HG02798 (cell line): ENCODE data around the gene GPRASP3.
"Not testable (repeated sequence)": the region's sequence is repeated elsewhere in the genome, so short reads cannot be mapped to it uniquely, and the experiment has no call there.

Experiments
- ATAC-seq: cut with Tn5 transposase; IDR thresholded peaks from one replicate; pipeline ENCODE4 v1.9.1; 2021; ENCODE audit warnings: mild to moderate bottlenecking; ENCODE audit not compliant: unreplicated experiment, poor library complexity

Gene GPRASP3, protein sequence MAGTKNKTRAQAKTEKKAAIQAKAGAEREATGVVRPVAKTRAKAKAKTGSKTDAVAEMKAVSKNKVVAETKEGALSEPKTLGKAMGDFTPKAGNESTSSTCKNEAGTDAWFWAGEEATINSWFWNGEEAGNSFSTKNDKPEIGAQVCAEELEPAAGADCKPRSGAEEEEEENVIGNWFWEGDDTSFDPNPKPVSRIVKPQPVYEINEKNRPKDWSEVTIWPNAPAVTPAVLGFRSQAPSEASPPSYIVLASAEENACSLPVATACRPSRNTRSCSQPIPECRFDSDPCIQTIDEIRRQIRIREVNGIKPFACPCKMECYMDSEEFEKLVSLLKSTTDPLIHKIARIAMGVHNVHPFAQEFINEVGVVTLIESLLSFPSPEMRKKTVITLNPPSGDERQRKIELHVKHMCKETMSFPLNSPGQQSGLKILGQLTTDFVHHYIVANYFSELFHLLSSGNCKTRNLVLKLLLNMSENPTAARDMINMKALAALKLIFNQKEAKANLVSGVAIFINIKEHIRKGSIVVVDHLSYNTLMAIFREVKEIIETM

DNA sequence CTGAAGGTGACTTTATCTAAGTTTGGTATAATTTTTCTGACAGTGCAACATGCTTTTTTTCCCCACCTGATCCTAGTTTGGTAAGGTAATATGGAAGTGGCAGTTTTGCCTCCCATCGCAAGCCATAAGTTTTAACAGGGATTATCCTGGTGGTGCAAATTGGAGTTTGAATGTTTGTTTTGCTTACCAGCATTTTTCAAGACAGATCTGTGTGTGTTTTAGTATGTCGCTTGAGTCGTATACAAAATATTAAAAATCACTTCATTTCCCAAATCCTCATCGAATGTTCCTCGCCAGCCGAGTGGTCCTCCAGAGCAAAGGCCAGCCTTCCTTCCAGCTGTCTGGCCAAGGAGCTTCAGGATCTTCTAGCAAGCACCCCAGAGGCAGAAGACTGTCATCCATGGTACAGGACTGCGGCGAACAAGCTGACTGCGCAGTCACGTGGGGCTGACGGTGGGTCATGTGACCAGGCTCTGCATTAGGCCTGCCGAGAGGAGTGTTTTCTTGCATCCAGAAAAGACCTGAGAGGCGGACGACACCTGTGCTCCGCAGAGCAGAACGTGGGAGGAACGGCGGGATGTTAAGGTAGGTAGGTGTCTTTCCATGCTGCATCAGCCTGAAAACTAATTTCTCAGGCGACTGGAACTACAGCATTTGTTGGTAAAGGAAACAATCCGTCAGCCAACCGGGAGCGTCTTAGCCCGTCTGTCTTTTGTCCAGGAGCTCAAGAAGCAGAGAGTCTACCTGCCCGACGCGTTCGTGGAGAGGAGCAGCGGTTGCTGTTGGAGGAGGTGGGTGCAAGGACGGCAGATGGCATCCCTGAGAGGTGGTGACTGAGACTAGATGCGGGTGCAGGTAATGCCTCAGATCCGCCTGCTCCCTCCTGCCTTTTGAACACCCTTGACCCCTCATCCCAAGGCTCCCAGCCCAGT, at the start of gene GPRASP3:
TSS of gene GPRASP3 (plus strand) at position 507 of the 932 bp plus-strand sequence. CDS start 28,253 bp downstream, outside the sequence.
- peak; percentile 66 for ATAC-seq

DNA sequence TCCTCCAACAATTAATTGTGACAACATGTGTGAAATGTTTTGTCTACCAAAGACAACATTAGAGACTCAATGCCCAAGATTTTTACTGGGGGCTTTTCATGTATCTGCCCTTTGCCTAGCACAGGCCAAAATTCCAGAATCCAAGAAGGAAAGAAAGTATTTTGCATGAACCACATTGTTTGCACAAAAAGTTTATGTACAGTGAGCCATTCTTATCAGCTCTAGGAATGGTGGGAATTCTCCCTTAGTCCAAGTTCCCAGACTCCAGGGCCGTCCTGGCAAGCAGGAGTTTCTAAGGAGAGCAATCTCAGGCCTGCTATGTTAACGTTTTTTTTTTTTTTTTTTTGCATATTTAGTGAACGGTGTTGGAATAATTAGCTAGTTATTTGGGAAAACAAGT, 47.7 kb upstream of the GPRASP3 start:
- no peak for ATAC-seq

DNA sequence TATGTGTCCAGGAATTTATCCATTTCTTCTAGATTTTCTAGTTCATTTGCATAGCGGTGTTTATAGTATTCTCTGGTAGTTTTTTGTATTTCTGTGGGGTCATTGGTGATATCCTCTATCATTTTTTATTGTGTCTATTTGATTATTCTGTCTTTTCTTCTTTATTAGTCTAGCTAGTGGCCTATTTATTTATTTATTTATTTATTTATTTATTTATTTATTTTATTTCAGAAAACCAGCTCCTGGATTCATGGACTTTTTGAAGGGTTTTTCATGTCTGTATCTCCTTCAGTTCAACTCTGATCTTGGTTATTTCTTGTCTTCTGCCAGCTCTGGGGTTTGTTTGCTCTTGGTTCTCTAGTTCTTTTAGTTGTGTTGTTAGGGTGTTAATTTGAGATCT, 43.1 kb upstream of the GPRASP3 start:
- not testable (repeated sequence) for ATAC-seq

DNA sequence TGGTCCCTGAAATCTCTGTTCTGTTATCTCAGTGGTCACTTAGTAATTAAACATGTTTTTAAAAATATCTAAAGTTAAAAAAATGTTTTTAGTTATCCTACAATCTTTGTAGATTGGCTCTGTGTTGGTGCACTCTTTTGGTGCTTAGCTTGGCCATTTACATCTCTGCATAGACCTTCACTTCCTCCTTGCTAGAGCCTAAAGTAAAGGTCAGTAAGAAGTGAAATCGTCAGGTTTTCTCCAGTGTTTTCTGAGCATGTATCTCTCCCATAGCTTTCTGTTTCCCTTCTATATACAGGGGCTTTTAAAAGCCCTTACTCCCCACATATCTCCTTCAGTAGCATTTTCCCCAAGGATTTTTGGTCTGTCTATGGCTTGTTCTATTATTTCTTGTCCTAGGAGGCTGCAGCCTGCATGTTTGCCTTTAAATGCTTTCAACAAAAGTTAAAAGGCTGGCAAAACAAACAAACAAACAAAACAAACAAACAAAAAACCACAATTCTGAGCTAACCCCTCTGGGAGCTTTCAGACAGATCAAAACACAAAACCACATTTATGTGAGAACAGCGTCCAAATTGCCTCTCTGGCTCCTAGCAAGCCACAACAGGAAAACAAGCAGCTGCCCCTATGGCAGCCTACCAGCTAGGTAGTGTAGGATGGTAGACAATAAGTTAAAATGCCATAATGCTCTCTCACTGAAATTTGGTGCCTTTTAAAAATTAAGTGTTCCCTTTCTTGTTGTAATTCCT, 35.6 kb upstream of the GPRASP3 start:
- ATAC-seq, result no peak

DNA sequence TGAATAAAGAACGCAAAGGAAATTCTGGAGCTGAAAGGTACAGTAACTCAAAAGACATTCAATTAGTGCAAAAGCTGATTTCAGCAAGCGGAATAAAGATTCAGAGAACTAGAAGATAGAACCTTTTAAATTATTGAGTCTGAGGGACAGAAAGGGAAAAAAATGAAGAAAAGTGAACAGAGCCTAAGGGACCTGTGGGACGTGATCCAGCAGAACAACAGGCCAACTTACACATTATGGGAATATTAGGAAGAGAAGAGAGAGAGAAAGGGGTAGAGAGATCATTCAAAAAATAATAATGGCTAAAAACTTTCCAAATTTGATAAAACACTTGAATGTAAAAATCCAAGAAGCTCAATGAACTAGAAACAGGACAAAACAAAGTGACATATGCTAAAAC, 25.8 kb upstream of the GPRASP3 start:
- ATAC-seq, result no peak

DNA sequence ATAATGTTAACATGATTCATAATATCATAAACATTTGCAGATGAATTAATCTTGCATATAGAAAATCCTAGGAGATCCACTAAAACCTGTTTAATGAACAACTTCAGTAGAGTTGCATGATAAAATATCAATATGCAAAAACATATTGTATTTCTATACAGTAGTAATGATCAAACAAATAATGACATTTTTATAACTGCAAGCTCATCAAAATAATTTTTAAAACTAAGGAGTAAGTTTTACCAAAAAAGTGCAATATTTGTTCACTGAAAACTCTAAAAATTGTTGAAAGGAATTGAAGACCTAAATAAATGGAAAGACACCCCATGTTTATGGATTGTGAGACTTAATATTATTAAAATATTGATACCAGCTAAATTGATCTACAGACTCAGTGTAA, 24.2 kb upstream of the GPRASP3 start:
- ATAC-seq, result no peak

DNA sequence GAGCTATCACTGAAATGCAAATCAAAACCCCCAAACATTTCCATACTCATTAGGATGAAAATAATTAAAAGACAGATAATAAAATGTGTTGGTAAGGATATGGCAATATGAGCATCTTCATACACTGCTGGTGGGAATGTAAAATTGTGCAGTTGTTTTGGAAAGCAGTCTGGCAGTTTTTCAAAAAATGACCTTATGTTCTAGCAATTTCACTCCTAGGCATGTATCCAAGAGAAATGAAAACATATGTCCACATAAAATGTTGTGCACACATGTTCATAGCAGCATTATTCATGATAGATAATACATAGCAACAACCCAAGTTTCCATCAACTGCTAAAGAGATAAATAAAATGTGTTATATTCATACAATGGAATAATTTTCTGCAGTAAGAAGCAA, 23.0 kb upstream of the GPRASP3 start:
- ATAC-seq, result no peak

DNA sequence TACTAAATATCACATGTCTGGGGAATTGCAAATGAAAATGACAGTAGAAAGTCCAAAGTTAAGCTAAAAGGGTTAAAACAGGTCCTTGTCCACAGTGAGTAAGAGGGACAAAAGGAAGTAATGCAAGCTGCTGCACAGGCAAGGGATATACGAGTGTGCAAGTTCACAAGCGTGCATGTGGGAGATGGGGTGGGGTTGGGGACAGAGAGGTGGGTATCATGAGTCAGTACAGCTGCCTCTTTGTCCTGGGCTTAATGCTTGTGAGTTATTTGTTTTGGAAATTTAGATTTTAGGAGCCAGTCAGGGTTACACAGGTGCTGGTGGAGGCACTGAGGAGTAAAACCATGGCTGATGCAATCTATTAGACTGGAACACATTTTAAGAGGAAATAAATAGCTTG, 11.6 kb upstream of the GPRASP3 start:
- no peak for ATAC-seq

DNA sequence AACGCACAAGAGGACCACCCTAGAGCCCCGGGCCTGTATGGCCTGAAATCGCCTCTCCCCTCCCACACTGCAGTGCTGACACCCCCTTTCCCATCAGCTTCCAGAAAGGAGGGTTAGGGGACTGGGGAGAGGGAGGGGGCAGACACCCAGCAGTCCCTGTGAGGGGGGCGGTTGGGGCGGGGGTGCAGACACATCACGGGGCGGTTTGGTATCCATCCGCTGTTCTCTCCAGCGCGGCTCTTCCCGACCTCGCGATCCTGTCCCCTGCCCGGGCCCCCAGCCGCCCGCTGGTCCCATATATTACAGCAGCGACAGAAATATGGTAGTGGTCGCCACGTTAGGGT, 8.7 kb upstream of the GPRASP3 start:
- ATAC-seq, result no peak

DNA sequence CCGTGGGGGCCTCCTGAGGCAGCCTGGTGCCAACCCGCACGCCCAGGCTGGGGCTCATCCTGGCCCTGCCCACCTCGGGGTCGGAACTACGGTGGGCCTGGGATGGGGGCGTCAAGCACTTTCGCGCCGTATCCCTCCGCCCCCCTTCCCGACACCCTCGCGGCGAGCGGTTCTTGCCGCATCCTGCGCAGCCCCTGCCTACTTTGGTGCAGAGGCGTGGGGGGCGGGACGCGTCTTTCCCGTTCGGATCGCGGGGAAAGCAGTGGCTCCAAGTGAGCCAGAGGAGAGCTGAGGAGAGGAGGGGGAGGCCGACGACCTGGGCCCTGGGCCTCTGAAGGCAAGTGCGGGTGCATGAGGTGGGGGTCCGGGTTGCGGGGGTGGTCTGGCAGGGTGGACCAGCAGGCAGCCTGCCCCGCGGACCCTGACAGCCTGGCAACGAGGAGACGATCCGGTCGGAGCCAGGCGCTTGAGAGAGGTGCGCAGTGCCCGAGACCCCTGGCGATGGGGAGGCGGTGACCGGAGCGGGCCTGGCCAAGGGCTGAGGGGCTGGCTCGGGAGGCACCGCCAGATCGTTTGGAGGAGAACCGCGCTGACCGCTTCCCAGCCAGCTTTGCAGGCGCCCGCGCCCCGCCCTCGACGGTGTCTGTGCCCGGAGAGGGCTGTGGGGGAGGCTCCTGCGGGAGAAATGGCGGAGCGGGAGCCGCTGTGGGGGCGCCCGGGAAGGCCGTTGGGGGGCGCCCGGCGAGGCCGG, 8.2 kb upstream of the GPRASP3 start, which contains the start of gene GPRASP2:
TSS of gene GPRASP2 (plus strand) at position 233 of the 751 bp plus-strand sequence. CDS start 2,422 bp downstream, outside the sequence.
- no peak for ATAC-seq

DNA sequence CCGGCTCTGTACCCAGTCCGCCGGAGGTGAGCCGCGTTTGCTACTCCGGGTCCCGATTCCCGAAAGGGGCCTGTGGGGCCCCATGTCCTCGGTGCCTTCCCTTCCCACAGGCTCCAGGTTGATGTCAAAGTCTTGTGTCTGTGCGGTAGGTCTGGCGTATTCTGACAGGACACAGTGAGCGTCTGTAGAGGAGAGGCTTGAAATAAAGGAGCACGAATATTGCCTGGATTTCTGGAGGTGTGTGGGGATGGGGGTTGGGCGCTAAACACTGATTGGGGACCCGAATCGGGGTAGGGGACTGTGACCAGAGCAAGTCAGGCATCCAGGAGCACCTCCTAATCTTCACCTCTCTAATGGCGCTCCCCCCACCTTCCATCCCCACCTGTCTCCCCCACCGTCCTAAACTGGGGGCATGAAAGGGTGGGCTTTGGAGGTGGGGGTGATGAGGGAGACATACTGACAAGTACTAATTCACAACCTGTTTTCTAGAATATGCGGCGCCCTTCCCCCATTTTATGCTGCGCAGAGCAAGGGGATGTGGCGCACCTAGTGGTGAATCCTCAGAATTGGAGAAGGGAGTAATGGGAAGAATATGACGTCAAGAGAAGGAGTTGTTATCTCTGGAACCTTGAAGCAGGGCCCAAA, 7.4 kb upstream of the GPRASP3 start:
- ATAC-seq, result no peak

DNA sequence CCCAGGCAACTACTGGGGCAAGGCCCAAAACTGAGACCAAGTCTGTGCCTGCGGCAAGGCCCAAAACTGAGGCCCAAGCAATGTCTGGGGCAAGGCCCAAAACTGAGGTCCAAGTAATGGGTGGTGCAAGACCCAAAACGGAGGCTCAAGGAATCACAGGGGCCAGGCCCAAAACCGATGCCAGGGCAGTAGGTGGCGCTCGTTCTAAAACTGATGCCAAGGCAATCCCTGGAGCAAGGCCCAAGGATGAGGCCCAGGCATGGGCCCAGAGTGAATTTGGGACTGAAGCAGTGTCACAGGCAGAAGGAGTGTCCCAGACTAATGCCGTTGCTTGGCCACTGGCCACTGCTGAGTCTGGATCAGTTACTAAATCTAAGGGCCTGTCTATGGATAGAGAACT, 5.5 kb upstream of the GPRASP3 start:
- no peak for ATAC-seq

DNA sequence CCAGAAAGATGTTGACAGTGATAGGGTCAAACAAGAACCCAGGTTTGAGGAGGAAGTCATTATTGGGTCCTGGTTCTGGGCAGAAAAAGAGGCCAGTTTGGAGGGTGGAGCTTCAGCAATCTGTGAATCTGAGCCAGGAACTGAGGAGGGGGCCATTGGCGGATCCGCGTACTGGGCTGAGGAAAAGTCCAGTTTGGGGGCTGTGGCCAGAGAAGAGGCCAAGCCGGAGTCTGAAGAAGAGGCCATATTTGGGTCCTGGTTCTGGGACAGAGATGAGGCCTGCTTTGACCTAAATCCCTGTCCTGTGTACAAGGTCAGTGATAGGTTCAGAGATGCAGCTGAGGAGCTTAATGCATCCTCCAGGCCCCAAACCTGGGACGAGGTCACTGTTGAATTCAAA, 4.6 kb upstream of the GPRASP3 start:
- no peak for ATAC-seq

DNA sequence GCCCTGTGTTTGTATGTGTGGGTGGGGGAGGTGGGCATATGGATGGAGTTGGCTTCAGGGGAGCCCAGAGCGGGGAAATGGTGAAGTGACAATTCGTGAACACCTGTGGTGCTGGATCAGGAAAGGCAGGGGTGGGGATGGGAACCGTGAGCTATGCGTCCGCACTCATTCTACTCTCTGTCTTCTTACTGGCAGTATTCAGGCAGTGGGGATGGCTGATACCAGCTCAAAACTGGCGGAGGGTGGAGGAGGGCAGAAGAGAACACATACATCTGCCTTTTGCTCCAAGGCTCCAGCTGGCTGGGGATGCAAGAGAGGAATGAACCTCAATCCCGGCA, 595 bp downstream of the GPRASP3 start:
- not testable (repeated sequence) for ATAC-seq

DNA sequence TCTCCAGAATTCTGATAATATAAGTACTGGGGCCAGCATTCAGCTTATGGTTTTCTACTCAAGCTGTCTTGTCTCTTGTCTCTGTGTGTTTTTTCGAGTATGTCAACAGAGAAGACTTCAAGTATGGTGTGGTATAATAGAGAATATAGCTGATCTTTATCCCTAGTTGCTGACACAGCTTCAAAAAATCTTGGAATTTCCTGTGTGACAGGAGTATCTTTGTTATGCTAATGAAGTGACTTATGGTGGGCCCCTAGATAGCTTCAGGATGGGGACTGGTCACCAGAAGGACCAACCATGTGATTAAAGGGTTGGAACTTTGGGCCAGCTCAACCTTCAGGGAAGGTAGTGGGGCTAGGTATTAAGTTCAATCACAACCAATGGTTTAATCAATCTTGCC, 2.9 kb downstream of the GPRASP3 start:
- ATAC-seq, result no peak

DNA sequence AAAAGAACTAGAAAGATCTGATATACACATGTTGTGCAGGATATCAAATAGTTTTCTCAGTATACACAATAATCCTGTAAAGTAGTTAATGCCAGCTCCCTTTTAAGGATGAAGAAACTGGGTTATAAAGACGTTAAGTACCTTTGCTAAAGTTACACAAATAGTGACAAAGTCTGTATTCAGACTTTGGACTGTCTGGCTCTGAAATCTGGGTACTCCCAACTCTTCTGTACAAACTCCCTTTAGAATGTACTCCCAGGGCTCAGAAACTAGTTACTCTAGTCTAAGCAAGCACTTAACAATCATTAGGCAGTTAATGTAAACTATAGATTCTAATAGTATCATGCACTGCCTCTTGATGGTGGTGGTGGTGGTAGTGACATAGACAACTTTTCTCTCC, 7.2 kb downstream of the GPRASP3 start:
- no peak for ATAC-seq

DNA sequence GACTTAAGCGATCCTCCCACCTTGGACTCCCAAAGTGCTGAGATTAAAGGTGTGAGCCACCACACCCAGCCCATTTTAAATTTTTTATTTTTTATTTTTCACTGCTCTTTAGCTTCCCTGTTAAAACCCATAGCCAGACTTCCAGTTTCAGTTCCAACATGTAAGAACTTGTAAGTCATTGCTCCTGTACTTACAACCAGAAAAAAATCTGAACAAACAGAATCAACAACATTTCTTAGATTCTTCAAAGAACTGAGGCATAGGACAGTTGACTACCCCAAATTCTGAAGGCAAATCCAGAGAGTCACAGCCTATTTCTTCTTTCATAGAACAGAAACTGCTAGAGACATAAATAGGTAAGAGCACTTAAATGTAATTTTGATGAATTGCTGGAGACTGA, 8.1 kb downstream of the GPRASP3 start:
- ATAC-seq, result no peak

DNA sequence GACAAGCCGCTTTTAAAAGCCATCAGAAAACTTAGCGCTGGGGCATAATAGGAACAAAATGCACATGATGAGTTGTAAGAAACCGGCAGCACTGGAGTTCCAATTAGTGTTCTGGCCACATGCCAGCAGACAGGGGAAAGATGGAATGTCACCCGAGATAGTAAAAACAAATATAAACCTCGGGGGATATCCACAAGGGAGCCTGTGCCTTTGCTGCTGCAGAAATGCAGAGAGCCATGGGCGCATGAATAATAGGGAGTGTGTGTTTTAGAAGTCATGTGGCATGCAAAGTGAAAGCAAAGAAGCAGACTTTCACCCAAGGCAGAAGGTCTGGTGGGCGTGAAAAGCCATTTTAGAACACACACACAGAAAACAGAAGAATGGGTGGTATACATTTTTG, 19.1 kb downstream of the GPRASP3 start:
- no peak for ATAC-seq

DNA sequence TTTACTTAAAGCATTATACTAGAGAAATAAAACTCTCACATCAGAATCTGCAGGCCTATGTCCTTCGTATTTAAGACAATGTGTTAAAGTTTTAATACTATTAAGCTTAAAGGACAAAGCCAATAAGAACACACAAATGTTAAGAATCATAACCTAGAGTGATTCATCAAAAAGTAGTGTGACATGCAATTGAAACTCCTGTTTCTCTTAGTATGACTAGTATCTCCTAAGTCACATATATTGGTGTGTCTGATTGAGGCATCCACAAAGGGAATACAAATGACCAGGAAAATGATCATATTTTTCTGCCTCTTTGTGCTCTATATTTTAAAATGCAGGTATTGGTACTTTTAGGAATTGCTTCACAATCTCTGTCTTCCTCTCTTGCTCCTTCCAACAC, 23.8 kb downstream of the GPRASP3 start:
- no peak for ATAC-seq
